Jurkat, Clone E6-1 (cell line): Measurements from ENCODE around the gene DIAPH2.
"Not testable (repeated sequence)": the region's sequence is repeated elsewhere in the genome, so short reads cannot be mapped to it uniquely, and the experiment has no call there.

Source experiments
- DNase-seq: peaks from one replicate; pipeline ENCODE4 v3.0.0-alpha.2; 2011; ENCODE audit warnings: low read depth, low spot score
- H3K4me3 ChIP-seq: 2 replicates; pipeline ENCODE4 v1.5.1; 2011; ENCODE audit warnings: mild to moderate bottlenecking, low read length, control low read depth, moderate library complexity

The DIAPH2 gene

GRCh38 chrX:97397371-97397770 lies 712.7 kb downstream of the DIAPH2 start:
- DNase-seq: no peak

GRCh38 chrX:97398030-97398551 lies 713.4 kb downstream of the DIAPH2 start:
- no peak overlapping the region for H3K4me3 ChIP-seq
- DNase-seq: peak; percentile 22

More at GRCh38 chrX:97397371-97397770, 712.7 kb downstream of the DIAPH2 start:
- H3K4me3 ChIP-seq: no peak overlapping the region

GRCh38 chrX:97399400-97399799 lies 714.8 kb downstream of the DIAPH2 start:
- H3K4me3 ChIP-seq: no peak overlapping the region
- DNase-seq: no peak

GRCh38 chrX:97400492-97400891 lies 715.9 kb downstream of the DIAPH2 start:
- no peak overlapping the region for H3K4me3 ChIP-seq
- DNase-seq: no peak

GRCh38 chrX:97401154-97401553 lies 716.5 kb downstream of the DIAPH2 start:
- DNase-seq: no peak
- H3K4me3 ChIP-seq: no peak overlapping the region

- no peak for DNase-seq
- no peak overlapping the region for H3K4me3 ChIP-seq
These were observed 717.0 kb downstream of the DIAPH2 start for GRCh38 chrX:97401586-97402136.

GRCh38 chrX:97402333-97402732 lies 717.7 kb downstream of the DIAPH2 start:
- H3K4me3 ChIP-seq: no peak overlapping the region
- no peak for DNase-seq

- no peak overlapping the region for H3K4me3 ChIP-seq
- DNase-seq: no peak
These were observed 718.3 kb downstream of the DIAPH2 start for GRCh38 chrX:97402903-97403302.

GRCh38 chrX:97405031-97405660 lies 720.5 kb downstream of the DIAPH2 start:
- H3K4me3 ChIP-seq: no peak overlapping the region
- no peak for DNase-seq

GRCh38 chrX:97409632-97410415 lies 725.2 kb downstream of the DIAPH2 start:
- H3K4me3 ChIP-seq, DNase-seq: not testable (repeated sequence)

- no peak for DNase-seq
These were observed 731.8 kb downstream of the DIAPH2 start for GRCh38 chrX:97416461-97416860.

GRCh38 chrX:97429101-97429500 lies 744.5 kb downstream of the DIAPH2 start:
- DNase-seq: no peak

More at GRCh38 chrX:97416461-97416860, 731.8 kb downstream of the DIAPH2 start:
- H3K4me3 ChIP-seq: no peak overlapping the region

GRCh38 chrX:97431281-97431680 lies 746.6 kb downstream of the DIAPH2 start:
- no peak for DNase-seq
- no peak overlapping the region for H3K4me3 ChIP-seq

More at GRCh38 chrX:97429101-97429500, 744.5 kb downstream of the DIAPH2 start:
- no peak overlapping the region for H3K4me3 ChIP-seq

- H3K4me3 ChIP-seq: no peak overlapping the region
- DNase-seq: peak; percentile 2
These were observed 761.7 kb downstream of the DIAPH2 start for GRCh38 chrX:97446298-97446882.

- DNase-seq: no peak
These were observed 762.7 kb downstream of the DIAPH2 start for GRCh38 chrX:97447306-97447705.

GRCh38 chrX:97452283-97452682 lies 767.6 kb downstream of the DIAPH2 start:
- no peak for DNase-seq
- no peak overlapping the region for H3K4me3 ChIP-seq

More at GRCh38 chrX:97447306-97447705, 762.7 kb downstream of the DIAPH2 start:
- no peak overlapping the region for H3K4me3 ChIP-seq

GRCh38 chrX:97461763-97462162 lies 777.1 kb downstream of the DIAPH2 start:
- H3K4me3 ChIP-seq: no peak overlapping the region

GRCh38 chrX:97471071-97471470 lies 786.4 kb downstream of the DIAPH2 start:
- H3K4me3 ChIP-seq: no peak overlapping the region
- peak; percentile 88 for DNase-seq

More at GRCh38 chrX:97461763-97462162, 777.1 kb downstream of the DIAPH2 start:
- no peak for DNase-seq

- H3K4me3 ChIP-seq: no peak overlapping the region
- no peak for DNase-seq
These were observed 790.3 kb downstream of the DIAPH2 start for GRCh38 chrX:97474933-97475332.
